Measurements from ENCODE around the gene CABLES2.

DNA sequence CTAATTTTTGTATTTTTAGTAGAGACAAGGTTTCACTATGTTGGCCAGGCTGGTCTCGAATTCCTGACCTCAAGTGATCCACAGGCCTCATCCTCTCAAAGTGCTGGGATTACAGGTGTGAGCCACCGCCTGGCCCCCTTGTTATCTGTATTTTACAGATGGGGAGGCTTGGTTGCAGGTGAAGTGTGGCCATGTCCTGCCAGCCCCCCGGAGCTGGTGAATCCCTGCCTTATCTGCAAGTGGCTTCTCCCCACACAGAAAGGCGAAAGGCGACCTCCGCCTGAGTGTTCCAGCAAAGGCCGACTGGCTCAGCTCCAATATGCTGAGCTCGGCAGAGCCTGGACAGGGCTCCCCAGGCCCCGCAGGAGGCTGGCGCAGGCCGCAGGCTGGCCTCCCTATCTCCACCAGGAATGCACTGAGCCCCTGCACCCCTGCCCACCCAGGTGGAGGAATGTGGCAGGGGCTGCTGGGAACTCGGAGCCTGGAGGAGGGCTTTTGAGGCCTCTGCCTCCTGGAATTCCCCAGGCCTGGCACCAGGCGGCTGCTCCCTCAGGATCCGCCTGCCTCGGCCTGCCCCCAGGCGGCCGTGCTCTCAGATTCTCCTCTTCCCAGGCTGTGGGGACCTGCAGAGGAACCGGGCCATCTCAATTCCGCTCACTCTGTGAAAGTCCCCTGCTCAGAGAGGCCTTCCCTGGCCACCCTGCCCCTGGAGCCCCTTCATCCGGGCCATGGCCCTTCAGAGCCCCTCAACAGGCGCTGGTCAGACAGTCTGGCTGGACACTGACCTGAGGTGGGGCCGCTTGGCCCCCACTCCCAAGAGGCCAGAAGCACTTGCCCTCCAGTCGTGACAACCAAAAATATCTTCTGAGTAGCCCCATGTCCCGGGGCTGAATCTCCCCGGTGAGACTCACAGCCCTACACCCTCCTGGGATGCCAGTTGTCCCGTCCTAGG lies 30.7 kb downstream of the CABLES2 start:
- TF ChIP-seq, protein P1, sequence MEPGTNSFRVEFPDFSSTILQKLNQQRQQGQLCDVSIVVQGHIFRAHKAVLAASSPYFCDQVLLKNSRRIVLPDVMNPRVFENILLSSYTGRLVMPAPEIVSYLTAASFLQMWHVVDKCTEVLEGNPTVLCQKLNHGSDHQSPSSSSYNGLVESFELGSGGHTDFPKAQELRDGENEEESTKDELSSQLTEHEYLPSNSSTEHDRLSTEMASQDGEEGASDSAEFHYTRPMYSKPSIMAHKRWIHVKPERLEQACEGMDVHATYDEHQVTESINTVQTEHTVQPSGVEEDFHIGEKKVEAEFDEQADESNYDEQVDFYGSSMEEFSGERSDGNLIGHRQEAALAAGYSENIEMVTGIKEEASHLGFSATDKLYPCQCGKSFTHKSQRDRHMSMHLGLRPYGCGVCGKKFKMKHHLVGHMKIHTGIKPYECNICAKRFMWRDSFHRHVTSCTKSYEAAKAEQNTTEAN (CRISPR knock-in tag; IDR thresholded peaks at IDR 0.05): no peak
- no peak for TF ChIP-seq CREB1 (CRISPR knock-in tag; IDR thresholded peaks at IDR 0.05)
- TF ChIP-seq, protein P2, sequence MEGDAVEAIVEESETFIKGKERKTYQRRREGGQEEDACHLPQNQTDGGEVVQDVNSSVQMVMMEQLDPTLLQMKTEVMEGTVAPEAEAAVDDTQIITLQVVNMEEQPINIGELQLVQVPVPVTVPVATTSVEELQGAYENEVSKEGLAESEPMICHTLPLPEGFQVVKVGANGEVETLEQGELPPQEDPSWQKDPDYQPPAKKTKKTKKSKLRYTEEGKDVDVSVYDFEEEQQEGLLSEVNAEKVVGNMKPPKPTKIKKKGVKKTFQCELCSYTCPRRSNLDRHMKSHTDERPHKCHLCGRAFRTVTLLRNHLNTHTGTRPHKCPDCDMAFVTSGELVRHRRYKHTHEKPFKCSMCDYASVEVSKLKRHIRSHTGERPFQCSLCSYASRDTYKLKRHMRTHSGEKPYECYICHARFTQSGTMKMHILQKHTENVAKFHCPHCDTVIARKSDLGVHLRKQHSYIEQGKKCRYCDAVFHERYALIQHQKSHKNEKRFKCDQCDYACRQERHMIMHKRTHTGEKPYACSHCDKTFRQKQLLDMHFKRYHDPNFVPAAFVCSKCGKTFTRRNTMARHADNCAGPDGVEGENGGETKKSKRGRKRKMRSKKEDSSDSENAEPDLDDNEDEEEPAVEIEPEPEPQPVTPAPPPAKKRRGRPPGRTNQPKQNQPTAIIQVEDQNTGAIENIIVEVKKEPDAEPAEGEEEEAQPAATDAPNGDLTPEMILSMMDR (IDR thresholded peaks at IDR 0.05): no peak
- TF ChIP-seq GRHL2 (CRISPR knock-in tag; IDR thresholded peaks at IDR 0.05; ENCODE audit: insufficient replicate concordance, severe bottlenecking): no peak
- no peak for TF ChIP-seq NR1H2 (CRISPR knock-in tag; IDR thresholded peaks at IDR 0.05)
- TF ChIP-seq, protein P3, sequence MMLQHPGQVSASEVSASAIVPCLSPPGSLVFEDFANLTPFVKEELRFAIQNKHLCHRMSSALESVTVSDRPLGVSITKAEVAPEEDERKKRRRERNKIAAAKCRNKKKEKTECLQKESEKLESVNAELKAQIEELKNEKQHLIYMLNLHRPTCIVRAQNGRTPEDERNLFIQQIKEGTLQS (CRISPR knock-in tag; conservative IDR thresholded peaks at IDR 0.05): no peak
- TF ChIP-seq, protein P4, sequence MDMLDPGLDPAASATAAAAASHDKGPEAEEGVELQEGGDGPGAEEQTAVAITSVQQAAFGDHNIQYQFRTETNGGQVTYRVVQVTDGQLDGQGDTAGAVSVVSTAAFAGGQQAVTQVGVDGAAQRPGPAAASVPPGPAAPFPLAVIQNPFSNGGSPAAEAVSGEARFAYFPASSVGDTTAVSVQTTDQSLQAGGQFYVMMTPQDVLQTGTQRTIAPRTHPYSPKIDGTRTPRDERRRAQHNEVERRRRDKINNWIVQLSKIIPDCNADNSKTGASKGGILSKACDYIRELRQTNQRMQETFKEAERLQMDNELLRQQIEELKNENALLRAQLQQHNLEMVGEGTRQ (CRISPR knock-in tag; IDR thresholded peaks at IDR 0.05): no peak
- no peak for TF ChIP-seq ZNF416 (CRISPR knock-in tag; IDR thresholded peaks at IDR 0.05)
- TF ChIP-seq, protein P5, sequence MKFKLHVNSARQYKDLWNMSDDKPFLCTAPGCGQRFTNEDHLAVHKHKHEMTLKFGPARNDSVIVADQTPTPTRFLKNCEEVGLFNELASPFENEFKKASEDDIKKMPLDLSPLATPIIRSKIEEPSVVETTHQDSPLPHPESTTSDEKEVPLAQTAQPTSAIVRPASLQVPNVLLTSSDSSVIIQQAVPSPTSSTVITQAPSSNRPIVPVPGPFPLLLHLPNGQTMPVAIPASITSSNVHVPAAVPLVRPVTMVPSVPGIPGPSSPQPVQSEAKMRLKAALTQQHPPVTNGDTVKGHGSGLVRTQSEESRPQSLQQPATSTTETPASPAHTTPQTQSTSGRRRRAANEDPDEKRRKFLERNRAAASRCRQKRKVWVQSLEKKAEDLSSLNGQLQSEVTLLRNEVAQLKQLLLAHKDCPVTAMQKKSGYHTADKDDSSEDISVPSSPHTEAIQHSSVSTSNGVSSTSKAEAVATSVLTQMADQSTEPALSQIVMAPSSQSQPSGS (CRISPR knock-in tag; IDR thresholded peaks at IDR 0.05; ENCODE audit: borderline replicate concordance, low read depth): no peak
- TF ChIP-seq TEAD1 (CRISPR knock-in tag; IDR thresholded peaks at IDR 0.05): no peak; the same call in 1 of the 2 replicates
